ENCODE data around the gene EARS2. TPM values are rescaled to one million over a fixed set of nuclear protein-coding genes. Genes with fewer than 3 reads are reported as not detected.

The EARS2 gene
- total and polyA plus RNA-seq, 7 experiments from 2014 or later, result 10.6 to 19.2 (median 15.1) TPM

- no peak overlapping the region for H3K4me3 Mint-ChIP-seq
- ATAC-seq (no peak), DNase-seq (no peak)
- Histone ChIP-seq H3K9me3 (ENCODE audit: control insufficient read depth in 2 of 3, low read length in 3 of 3) (no peaks in the 10 kb centered on the region), H3K4me3 (ENCODE audit: low read length) (no peak overlapping the region), H3K27ac (ENCODE audit: low read depth, low read length) (no peak overlapping the region), H3K4me1 (ENCODE audit: control insufficient read depth in 2 of 2, insufficient read depth in 2 of 2, low read length in 2 of 2) (no peaks in the 10 kb centered on the region), H3K36me3 (ENCODE audit: control insufficient read depth in 2 of 3, insufficient read depth in 3 of 3, low read length in 3 of 3) (peaks cover 4 to 67% (median 9%) of the 10 kb centered on the region in 3 experiments), H3K27me3 (ENCODE audit: control insufficient read depth in 2 of 2, insufficient read depth in 2 of 2, low read length in 2 of 2) (no peaks in the 10 kb centered on the region)
- peaks cover 0 to 2% (median 0%) of the 10 kb centered on the region in 7 donors for H3K4me1 Mint-ChIP-seq
- no peaks in the 10 kb centered on the region for H3K27me3 Mint-ChIP-seq
- ChIA-PET CTCF (interaction anchor here (0.6 kb wide), 1 partner anchor 145 kb away, joined by 3 read pairs; no protein-coding TSS in a partner anchor), POLR2A (interaction anchor here (0.8 kb wide), 1 partner anchor 17 kb away, joined by 5 read pairs; no protein-coding TSS in a partner anchor)
- H3K36me3 Mint-ChIP-seq, result peaks cover 0 to 37% (median 12%) of the 10 kb centered on the region in 5 donors
- intact Hi-C loops (cut with micrococcal nuclease), result no loop called here
- no peaks in the 10 kb centered on the region for H3K9me3 Mint-ChIP-seq
- no peak overlapping the region for H3K27ac Mint-ChIP-seq
These were observed 22.2 kb upstream of the EARS2 start for GRCh38 chr16:23579371-23579770.

GRCh38 chr16:23578101-23578830 lies 21.1 kb upstream of the EARS2 start:
- Mint-ChIP-seq H3K36me3 (peaks cover 0 to 38% (median 9%) of the 10 kb centered on the region in 5 donors), H3K9me3 (no peaks in the 10 kb centered on the region), H3K4me1 (peaks cover 0 to 3% (median 0%) of the 10 kb centered on the region in 7 donors), H3K27ac (peak overlapping the region in 2 of 9 donors; percentile 12 to 25), H3K4me3 (no peak overlapping the region), H3K27me3 (no peaks in the 10 kb centered on the region)
- Histone ChIP-seq H3K4me1 (ENCODE audit: control insufficient read depth in 2 of 2, insufficient read depth in 2 of 2, low read length in 2 of 2) (no peaks in the 10 kb centered on the region), H3K27me3 (ENCODE audit: control insufficient read depth in 2 of 2, insufficient read depth in 2 of 2, low read length in 2 of 2) (no peaks in the 10 kb centered on the region), H3K27ac (ENCODE audit: low read depth, low read length) (no peak overlapping the region), H3K9me3 (ENCODE audit: control insufficient read depth in 2 of 3, low read length in 3 of 3) (no peaks in the 10 kb centered on the region), H3K4me3 (ENCODE audit: low read length) (no peak overlapping the region), H3K36me3 (ENCODE audit: control insufficient read depth in 2 of 3, insufficient read depth in 3 of 3, low read length in 3 of 3) (peaks cover 4 to 71% (median 7%) of the 10 kb centered on the region in 3 experiments)
- intact Hi-C loops (cut with micrococcal nuclease), result no loop called here
- ATAC-seq (no peak), DNase-seq (no peak)
- ChIA-PET POLR2A (no interaction called here), CTCF (no interaction called here)

- ChIA-PET POLR2A (no interaction called here), CTCF (no interaction called here)
- intact Hi-C loops (cut with micrococcal nuclease), result no loop called here
These were observed 20.3 kb upstream of the EARS2 start for GRCh38 chr16:23577493-23577892.

GRCh38 chr16:23575834-23576233 lies 18.7 kb upstream of the EARS2 start:
- CTCF ChIA-PET, result interaction anchor here (0.6 kb wide), 1 partner anchor 155 kb away, joined by 3 read pairs; no protein-coding TSS in a partner anchor
- DNase-seq (no peak), ATAC-seq (no peak)
- POLR2A ChIA-PET, result no interaction called here
- peak overlapping the region in 1 of 9 donors; percentile 91 for H3K27ac Mint-ChIP-seq
- Histone ChIP-seq H3K27me3 (ENCODE audit: control insufficient read depth in 2 of 2, insufficient read depth in 2 of 2, low read length in 2 of 2) (no peaks in the 10 kb centered on the region), H3K4me1 (ENCODE audit: control insufficient read depth in 2 of 2, insufficient read depth in 2 of 2, low read length in 2 of 2) (no peaks in the 10 kb centered on the region), H3K36me3 (ENCODE audit: control insufficient read depth in 2 of 3, insufficient read depth in 3 of 3, low read length in 3 of 3) (peaks cover 0 to 78% (median 0%) of the 10 kb centered on the region in 3 experiments), H3K9me3 (ENCODE audit: control insufficient read depth in 2 of 3, low read length in 3 of 3) (no peaks in the 10 kb centered on the region), H3K4me3 (ENCODE audit: low read length) (no peak overlapping the region), H3K27ac (ENCODE audit: low read depth, low read length) (no peak overlapping the region)
- no peaks in the 10 kb centered on the region for H3K27me3 Mint-ChIP-seq
- H3K36me3 Mint-ChIP-seq, result peaks cover 0 to 40% (median 12%) of the 10 kb centered on the region in 5 donors
- intact Hi-C loops (cut with micrococcal nuclease), result no loop called here
- no peaks in the 10 kb centered on the region for H3K9me3 Mint-ChIP-seq
- H3K4me1 Mint-ChIP-seq, result peaks cover 0 to 4% (median 0%) of the 10 kb centered on the region in 7 donors
- H3K4me3 Mint-ChIP-seq, result no peak overlapping the region

More at GRCh38 chr16:23577493-23577892, 20.3 kb upstream of the EARS2 start:
- no peak for ATAC-seq
- Histone ChIP-seq H3K4me1 (ENCODE audit: control insufficient read depth in 2 of 2, insufficient read depth in 2 of 2, low read length in 2 of 2) (no peaks in the 10 kb centered on the region), H3K36me3 (ENCODE audit: control insufficient read depth in 2 of 3, insufficient read depth in 3 of 3, low read length in 3 of 3) (peaks cover 4 to 75% (median 7%) of the 10 kb centered on the region in 3 experiments), H3K9me3 (ENCODE audit: control insufficient read depth in 2 of 3, low read length in 3 of 3) (no peaks in the 10 kb centered on the region), H3K4me3 (ENCODE audit: low read length) (no peak overlapping the region), H3K27ac (ENCODE audit: low read depth, low read length) (no peak overlapping the region), H3K27me3 (ENCODE audit: control insufficient read depth in 2 of 2, insufficient read depth in 2 of 2, low read length in 2 of 2) (no peaks in the 10 kb centered on the region)
- no peak overlapping the region for H3K4me3 Mint-ChIP-seq
- H3K36me3 Mint-ChIP-seq, result peaks cover 0 to 38% (median 9%) of the 10 kb centered on the region in 5 donors
- peaks cover 0 to 3% (median 0%) of the 10 kb centered on the region in 7 donors for H3K4me1 Mint-ChIP-seq
- no peak for DNase-seq
- peak overlapping the region in 1 of 9 donors; percentile 17 for H3K27ac Mint-ChIP-seq
- H3K27me3 Mint-ChIP-seq, result no peaks in the 10 kb centered on the region
- H3K9me3 Mint-ChIP-seq, result no peaks in the 10 kb centered on the region

- H3K9me3 Mint-ChIP-seq, result no peaks in the 10 kb centered on the region
- peak overlapping the region in 1 of 9 donors; percentile 21 for H3K27ac Mint-ChIP-seq
- ATAC-seq (no peak), DNase-seq (no peak)
- Histone ChIP-seq H3K27ac (ENCODE audit: low read depth, low read length) (no peak overlapping the region), H3K4me1 (ENCODE audit: control insufficient read depth in 2 of 2, insufficient read depth in 2 of 2, low read length in 2 of 2) (no peaks in the 10 kb centered on the region), H3K27me3 (ENCODE audit: control insufficient read depth in 2 of 2, insufficient read depth in 2 of 2, low read length in 2 of 2) (no peaks in the 10 kb centered on the region), H3K4me3 (ENCODE audit: low read length) (no peak overlapping the region), H3K36me3 (ENCODE audit: control insufficient read depth in 2 of 3, insufficient read depth in 3 of 3, low read length in 3 of 3) (peaks cover 0 to 73% (median 6%) of the 10 kb centered on the region in 3 experiments), H3K9me3 (ENCODE audit: control insufficient read depth in 2 of 3, low read length in 3 of 3) (no peaks in the 10 kb centered on the region)
- intact Hi-C loops (cut with micrococcal nuclease), result loop anchor here in 1 of 2 donors (5.0 kb wide), 1 partner anchor 33 kb away; no protein-coding TSS in a partner anchor
- no peak overlapping the region for H3K4me3 Mint-ChIP-seq
- CTCF ChIA-PET, result no interaction called here
- POLR2A ChIA-PET, result no interaction called here
- H3K4me1 Mint-ChIP-seq, result peaks cover 0 to 7% (median 0%) of the 10 kb centered on the region in 7 donors
- H3K27me3 Mint-ChIP-seq, result no peaks in the 10 kb centered on the region
- peaks cover 4 to 36% (median 9%) of the 10 kb centered on the region in 5 donors for H3K36me3 Mint-ChIP-seq
These were observed 16.7 kb upstream of the EARS2 start for GRCh38 chr16:23573817-23574216.

GRCh38 chr16:23572394-23572793 lies 15.2 kb upstream of the EARS2 start:
- no peaks in the 10 kb centered on the region for H3K9me3 Mint-ChIP-seq
- DNase-seq (no peak), ATAC-seq (no peak)
- Histone ChIP-seq H3K36me3 (ENCODE audit: control insufficient read depth in 2 of 3, insufficient read depth in 3 of 3, low read length in 3 of 3) (peaks cover 0 to 74% (median 11%) of the 10 kb centered on the region in 3 experiments), H3K4me1 (ENCODE audit: control insufficient read depth in 2 of 2, insufficient read depth in 2 of 2, low read length in 2 of 2) (no peaks in the 10 kb centered on the region), H3K27me3 (ENCODE audit: control insufficient read depth in 2 of 2, insufficient read depth in 2 of 2, low read length in 2 of 2) (no peaks in the 10 kb centered on the region), H3K4me3 (ENCODE audit: low read length) (no peak overlapping the region), H3K27ac (ENCODE audit: low read depth, low read length) (no peak overlapping the region), H3K9me3 (ENCODE audit: control insufficient read depth in 2 of 3, low read length in 3 of 3) (no peaks in the 10 kb centered on the region)
- no peaks in the 10 kb centered on the region for H3K27me3 Mint-ChIP-seq
- intact Hi-C loops (cut with micrococcal nuclease), result loop anchor here in 1 of 2 donors (5.0 kb wide), 1 partner anchor 35 kb away; no protein-coding TSS in a partner anchor
- H3K36me3 Mint-ChIP-seq, result peaks cover 4 to 36% (median 12%) of the 10 kb centered on the region in 5 donors
- no peak overlapping the region for H3K4me3 Mint-ChIP-seq
- peak overlapping the region in 1 of 9 donors; percentile 51 for H3K27ac Mint-ChIP-seq
- peaks cover 0 to 5% (median 0%) of the 10 kb centered on the region in 7 donors for H3K4me1 Mint-ChIP-seq
- POLR2A ChIA-PET, result no interaction called here
- CTCF ChIA-PET, result no interaction called here

Measured in naive thymus-derived CD4-positive, alpha-beta T cell (primary cell).